Tibial artery (tissue), 4 donors: Measurements from ENCODE around the gene ABCB6.
A peak's percentile ranks its signal among the peaks of the same experiment; 100 is the strongest.

Experiments
- DNase-seq, 2 donors: peaks; one replicate each; pipeline ENCODE4 v3.0.0-alpha.2; 2019
- H3K27ac ChIP-seq, 2 donors: fragments of 200-600 bp; sonication (generic) in 1 of 2; 1 replicate in 1 of 2; 2 replicates in 1 of 2; pipeline ENCODE4 v1.5.1; 2018 to 2019; ENCODE audit warnings: mild to moderate bottlenecking in 1 of 2
- H3K27me3 ChIP-seq, 2 donors: fragments of 200-600 bp; sonication (generic) in 1 of 2; one replicate each; pipeline versions ENCODE4 v1.5.1 to v1.6.0; 2016 to 2019
- H3K36me3 ChIP-seq, 3 donors: fragments of 200-600 bp; sonication (generic) in 2 of 3; one replicate each; pipeline ENCODE4 v1.5.1; 2016 to 2019; ENCODE audit warnings: mild to moderate bottlenecking in 2 of 3
- H3K4me1 ChIP-seq, 4 donors: fragments of 200-600 bp; sonication (generic) in 2 of 4; 1 replicate in 3 of 4; 2 replicates in 1 of 4; pipeline ENCODE4 v1.5.1; 2016 to 2019
- H3K4me3 ChIP-seq, 2 donors: fragments of 200-600 bp; sonication (generic) in 1 of 2; 1 replicate in 1 of 2; 2 replicates in 1 of 2; pipeline ENCODE4 v1.5.1; 2018 to 2019; ENCODE audit warnings: mild to moderate bottlenecking in 2 of 2
- H3K9me3 ChIP-seq, 3 donors: fragments of 200-600 bp; sonication (generic) in 1 of 3; one replicate each; pipeline ENCODE4 v1.5.1; 2016 to 2019
- CTCF ChIP-seq, 2 experiments: fragments of 200-600 bp in 1 of 2; fragments of 450-650 bp in 1 of 2; IDR thresholded peaks; one replicate each; pipeline ENCODE4 v1.5.1; 2017 to 2019; ENCODE audit warnings: antibody characterized with exemption in 2 of 2, mild to moderate bottlenecking in 1 of 2, moderate library complexity in 1 of 2
- intact Hi-C: fragments of 100-400 bp; cut with DNase I; formaldehyde crosslinking; loops from one replicate; pipeline ENCODE4 v1.15.0; 2023; ENCODE audit warnings: low total_unique reads

Gene ABCB6

GRCh38 chr2:219246559-219246958 is 27.8 kb upstream of the ABCB6 start:
- peaks cover 0 to 62% (median 56%) of the 10 kb centered on the region in 4 donors for H3K4me1 ChIP-seq
- H3K27me3 ChIP-seq = no peaks in the 10 kb centered on the region
- no peak overlapping the region for H3K4me3 ChIP-seq
- H3K27ac ChIP-seq = peak overlapping the region; percentile 92 to 99
- H3K9me3 ChIP-seq = no peaks in the 10 kb centered on the region
- TF ChIP-seq CTCF (IDR thresholded peaks at IDR 0.05) = no peak
- peaks cover 9 to 37% (median 29%) of the 10 kb centered on the region in 3 donors for H3K36me3 ChIP-seq
- no peak for DNase-seq
- intact Hi-C loops = no loop called here

- no peak for DNase-seq
- H3K27me3 ChIP-seq = no peaks in the 10 kb centered on the region
- peak overlapping the region; percentile 67 to 95 for H3K4me3 ChIP-seq
- peaks cover 0 to 55% (median 49%) of the 10 kb centered on the region in 4 donors for H3K4me1 ChIP-seq
- H3K27ac ChIP-seq = peak overlapping the region; percentile 92 to 99
- TF ChIP-seq CTCF (IDR thresholded peaks at IDR 0.05) = no peak
- peaks cover 9 to 32% (median 23%) of the 10 kb centered on the region in 3 donors for H3K36me3 ChIP-seq
- intact Hi-C loops = loop anchor here (2.0 kb wide), 1 partner anchor 15 kb away; no protein-coding TSS in a partner anchor
- H3K9me3 ChIP-seq = no peaks in the 10 kb centered on the region
Observed at GRCh38 chr2:219245899-219246230, 27.1 kb upstream of the ABCB6 start.

GRCh38 chr2:219245148-219245898 is 26.6 kb upstream of the ABCB6 start, which contains the start of the genes GLB1L and STK16:
Gene GLB1L (minus strand): TSS chr2:219245444. CDS start chr2:219243573, 1,871 bp downstream.
Gene STK16 (plus strand): TSS chr2:219245479. CDS start chr2:219246000, 521 bp downstream.
- Histone ChIP-seq H3K27me3 (no peaks in the 10 kb centered on the region), H3K27ac (peak within 1 kb of the TSS; percentile 92 to 99), H3K36me3 (peaks cover 4 to 26% (median 18%) of the 10 kb centered on the region in 3 donors), H3K9me3 (no peaks in the 10 kb centered on the region), H3K4me1 (peaks cover 0 to 49% (median 44%) of the 10 kb centered on the region in 4 donors), H3K4me3 (peak within 1 kb of the TSS; percentile 67 to 95)
- peak in 1 of 2 experiments; percentile 9 for TF ChIP-seq CTCF (IDR thresholded peaks at IDR 0.05)
- intact Hi-C loops = loop anchor here (2.0 kb wide), 1 partner anchor 15 kb away; no protein-coding TSS in a partner anchor
- DNase-seq = peak; percentile 91 to 97

GRCh38 chr2:219244789-219245147 is 26.0 kb upstream of the ABCB6 start:
- Histone ChIP-seq H3K4me1 (peaks cover 0 to 44% (median 38%) of the 10 kb centered on the region in 4 donors), H3K27ac (peak overlapping the region; percentile 92 to 99), H3K4me3 (peak overlapping the region; percentile 67 to 95), H3K27me3 (no peaks in the 10 kb centered on the region), H3K36me3 (peaks cover 0 to 27% (median 18%) of the 10 kb centered on the region in 3 donors), H3K9me3 (no peaks in the 10 kb centered on the region)
- no peak for TF ChIP-seq CTCF (IDR thresholded peaks at IDR 0.05)
- intact Hi-C loops = loop anchor here (2.0 kb wide), 1 partner anchor 14 kb away; no protein-coding TSS in a partner anchor
- no peak for DNase-seq

DNA sequence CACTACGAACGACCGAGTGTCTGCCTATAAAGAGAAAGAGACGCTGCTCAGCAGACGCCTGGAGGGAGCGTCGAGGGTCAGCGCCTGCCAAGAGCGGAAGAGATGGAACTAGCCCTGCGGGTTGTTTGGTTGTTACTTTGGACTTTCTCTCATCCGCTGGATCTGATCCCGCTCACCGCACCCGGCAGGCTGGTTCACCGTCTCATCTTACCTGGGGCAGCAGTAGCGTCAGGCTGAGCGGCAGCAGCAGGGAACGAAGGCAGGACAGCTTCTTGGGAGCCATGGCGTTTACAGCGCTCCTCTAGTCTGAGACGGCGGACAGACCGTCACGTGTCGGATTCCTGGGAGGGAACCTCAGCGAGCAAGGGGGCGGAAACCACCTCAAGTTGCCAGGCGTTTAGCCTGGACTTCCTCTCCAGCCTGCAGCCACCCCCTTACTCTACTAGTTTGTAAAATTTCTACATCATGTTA is 24.6 kb upstream of the ABCB6 start:
- Histone ChIP-seq H3K4me1 (peaks cover 0 to 29% (median 24%) of the 10 kb centered on the region in 4 donors), H3K9me3 (no peaks in the 10 kb centered on the region), H3K27me3 (no peaks in the 10 kb centered on the region), H3K36me3 (peaks cover 0 to 31% (median 12%) of the 10 kb centered on the region in 3 donors), H3K27ac (no peak overlapping the region), H3K4me3 (no peak overlapping the region)
- intact Hi-C loops = no loop called here
- TF ChIP-seq CTCF (IDR thresholded peaks at IDR 0.05) = no peak
- no peak for DNase-seq
